Activated T-cell treated with anti-CD3 and anti-CD28 coated beads, Interleukin-2, amount 50 U/mL, for 24 hours (primary cell): ENCODE measurements around the gene TBCD.

Experiments
- DNase-seq: peaks from one replicate; pipeline ENCODE4 v3.0.0-alpha.2; 2020
- H3K27ac Mint-ChIP-seq: 2 replicates; pipeline ENCODE4 v1.8.0; 2020; ENCODE audit warnings: mild to moderate bottlenecking, mixed read lengths
- H3K27me3 Mint-ChIP-seq: 2 replicates; pipeline ENCODE4 v1.8.0; 2020; ENCODE audit warnings: mixed read lengths
- H3K36me3 Mint-ChIP-seq: 2 replicates; pipeline ENCODE4 v1.8.0; 2020; ENCODE audit warnings: low read depth, mixed read lengths
- H3K4me1 Mint-ChIP-seq: 2 replicates; pipeline ENCODE4 v1.8.0; 2020; ENCODE audit warnings: low read depth, mixed read lengths
- H3K4me3 Mint-ChIP-seq: 2 replicates; pipeline ENCODE4 v1.8.0; 2020; ENCODE audit warnings: mild to moderate bottlenecking, moderate library complexity, mixed read lengths
- H3K9me3 Mint-ChIP-seq: 2 replicates; pipeline ENCODE4 v1.8.0; 2020; ENCODE audit warnings: mixed read lengths

Gene TBCD

DNA sequence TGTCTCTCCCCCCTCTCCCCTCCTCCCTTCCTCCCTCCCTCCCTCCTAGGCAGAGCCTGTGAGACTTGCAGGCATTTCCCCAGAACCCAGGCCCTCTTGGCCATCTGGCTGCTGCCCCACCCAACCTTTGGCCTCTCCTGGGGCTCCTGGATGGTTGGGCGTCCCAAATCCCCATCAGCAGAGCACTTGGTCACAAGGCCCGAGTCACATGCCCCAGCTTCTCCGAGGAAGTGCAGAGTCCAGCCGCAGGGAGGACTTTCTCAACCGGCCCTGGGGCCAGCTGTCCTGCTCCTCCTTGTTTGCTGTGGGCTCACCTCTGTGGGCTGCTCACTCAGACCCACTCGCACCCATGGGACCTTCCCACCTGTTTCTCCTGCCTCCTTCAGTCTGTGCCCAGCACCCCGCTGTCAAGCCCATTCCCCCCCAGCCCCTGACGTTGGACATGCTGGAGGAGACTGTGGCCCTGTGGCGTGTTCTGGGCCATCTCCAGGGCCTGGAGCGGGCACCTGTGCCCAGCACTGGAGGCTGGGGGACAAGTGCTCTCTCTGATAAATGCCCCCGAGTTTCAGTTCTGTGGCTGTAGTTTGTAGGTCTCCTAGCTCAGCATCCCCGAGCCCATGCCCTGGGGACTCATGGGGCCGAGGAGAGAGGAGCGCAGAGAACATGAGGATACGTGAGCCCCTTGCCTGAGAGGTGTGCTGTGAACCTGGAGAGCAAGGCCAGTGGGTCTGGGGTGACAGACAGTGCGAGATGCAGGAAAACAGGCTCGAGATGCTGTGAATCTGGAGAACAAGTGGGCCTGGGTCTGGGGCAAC lies 130.2 kb downstream of the TBCD start:
- Mint-ChIP-seq H3K9me3 (no peaks in the 10 kb centered on the region), H3K27ac (peak overlapping the region; percentile 93), H3K4me1 (peaks cover 91% of the 10 kb centered on the region), H3K36me3 (peaks cover 48% of the 10 kb centered on the region), H3K27me3 (no peaks in the 10 kb centered on the region), H3K4me3 (peak overlapping the region; percentile 71)
- no peak for DNase-seq

DNA sequence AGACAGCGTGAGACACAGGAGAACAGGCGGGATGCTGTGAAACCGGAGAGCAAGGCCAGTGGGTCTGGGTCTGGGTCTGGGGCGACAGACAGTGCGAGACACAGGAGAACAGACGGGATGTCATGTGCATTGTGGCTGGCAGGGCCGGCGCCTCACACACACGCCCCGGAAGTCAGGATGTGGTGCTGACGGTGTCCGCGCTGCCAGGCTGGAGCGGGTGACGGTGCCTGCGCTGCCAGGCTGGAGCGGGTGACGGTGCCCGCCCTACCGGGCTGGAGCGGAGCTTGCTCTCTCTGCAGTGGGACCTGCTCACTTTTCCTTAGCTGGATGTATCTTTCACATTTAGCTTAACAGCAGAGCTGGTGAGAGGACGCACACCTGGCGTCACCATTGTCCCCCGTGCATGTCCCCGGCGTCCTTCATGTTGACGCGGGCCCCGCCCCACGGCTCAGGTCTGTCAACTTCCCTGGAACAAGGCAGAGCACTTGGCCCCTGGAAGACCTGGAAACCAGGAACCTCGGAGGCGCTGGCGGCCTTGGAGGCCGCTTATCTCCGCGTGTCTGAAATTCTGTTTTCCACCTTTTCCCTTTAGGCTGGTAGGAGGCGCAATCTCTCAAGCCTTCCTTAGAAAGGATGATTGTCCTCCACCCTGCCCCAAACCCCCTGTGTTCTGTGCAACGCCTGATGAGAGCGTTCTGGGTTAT lies 131.0 kb downstream of the TBCD start:
- H3K36me3 Mint-ChIP-seq = peaks cover 53% of the 10 kb centered on the region
- no peaks in the 10 kb centered on the region for H3K27me3 Mint-ChIP-seq
- peaks cover 91% of the 10 kb centered on the region for H3K4me1 Mint-ChIP-seq
- peak overlapping the region; percentile 71 for H3K4me3 Mint-ChIP-seq
- DNase-seq = peak; percentile 81
- H3K27ac Mint-ChIP-seq = peak overlapping the region; percentile 93
- H3K9me3 Mint-ChIP-seq = no peaks in the 10 kb centered on the region

DNA sequence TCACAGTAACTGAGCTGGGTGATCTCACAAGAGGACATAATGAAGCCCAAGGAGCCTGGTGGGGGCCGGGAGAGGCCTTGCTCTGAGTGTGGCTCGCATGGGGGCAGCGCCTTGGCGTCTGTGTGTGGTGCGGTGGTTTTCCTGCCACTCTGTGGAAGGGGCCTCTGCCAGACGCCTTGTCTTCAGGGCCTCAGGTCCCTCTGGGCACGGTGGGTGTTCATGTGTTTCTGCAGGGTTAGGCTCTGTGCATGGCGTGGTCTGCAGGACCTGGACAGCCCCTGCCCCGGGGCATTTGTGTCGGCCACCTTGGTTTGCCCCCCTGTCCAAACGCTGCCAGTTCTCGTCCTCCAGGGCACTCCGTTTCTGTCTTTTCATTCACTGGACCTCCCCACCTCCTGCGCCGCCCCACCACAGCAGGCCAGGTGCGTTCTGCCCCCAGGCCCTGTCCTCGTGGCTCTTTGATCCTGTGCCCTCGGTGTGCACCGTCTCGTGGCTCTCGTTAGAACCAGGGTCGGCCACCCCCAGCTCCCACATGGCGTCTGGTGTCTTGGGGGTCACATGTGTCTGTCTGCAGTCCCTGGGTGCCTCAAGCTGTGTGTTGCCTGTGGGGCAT lies 131.7 kb downstream of the TBCD start:
- Mint-ChIP-seq H3K9me3 (no peaks in the 10 kb centered on the region), H3K36me3 (peaks cover 49% of the 10 kb centered on the region), H3K27me3 (no peaks in the 10 kb centered on the region), H3K27ac (peak overlapping the region; percentile 93), H3K4me3 (peak overlapping the region; percentile 71), H3K4me1 (peaks cover 85% of the 10 kb centered on the region)
- peak; percentile 41 for DNase-seq

DNA sequence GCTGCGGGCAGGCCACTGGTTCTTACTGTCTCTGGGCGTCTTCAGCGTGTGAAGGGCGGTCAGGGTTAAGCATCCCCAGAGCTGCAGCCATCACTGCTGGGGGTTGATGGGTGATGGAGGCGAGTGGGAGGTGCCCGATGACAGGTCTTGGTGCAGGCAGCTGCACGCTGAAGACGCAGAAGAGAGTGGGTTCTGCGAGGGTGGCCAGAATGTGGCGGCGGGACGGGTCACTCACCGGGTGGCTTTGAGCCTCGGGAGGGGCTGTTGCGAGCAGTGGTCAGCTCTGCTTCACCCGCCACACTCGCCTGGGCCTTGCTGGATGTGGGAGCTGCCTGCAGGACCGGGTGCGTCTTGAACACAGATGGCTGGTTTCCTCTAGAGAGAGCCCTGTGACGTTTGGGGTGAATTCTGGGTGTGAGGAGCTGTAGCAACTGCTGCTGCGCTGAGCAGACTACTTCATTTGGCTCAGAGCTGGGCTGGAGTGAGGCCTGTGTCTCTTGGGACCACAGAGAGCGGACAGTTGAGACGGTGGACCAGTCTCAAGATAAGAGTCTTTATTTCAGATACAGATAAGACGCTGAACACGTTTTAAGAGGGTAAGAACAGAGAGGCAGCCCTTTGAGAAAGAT lies 132.6 kb downstream of the TBCD start:
- peak overlapping the region; percentile 37 for H3K4me3 Mint-ChIP-seq
- H3K27me3 Mint-ChIP-seq = no peaks in the 10 kb centered on the region
- peaks cover 45% of the 10 kb centered on the region for H3K36me3 Mint-ChIP-seq
- no peaks in the 10 kb centered on the region for H3K9me3 Mint-ChIP-seq
- DNase-seq = no peak
- peak overlapping the region; percentile 93 for H3K27ac Mint-ChIP-seq
- peaks cover 77% of the 10 kb centered on the region for H3K4me1 Mint-ChIP-seq

DNA sequence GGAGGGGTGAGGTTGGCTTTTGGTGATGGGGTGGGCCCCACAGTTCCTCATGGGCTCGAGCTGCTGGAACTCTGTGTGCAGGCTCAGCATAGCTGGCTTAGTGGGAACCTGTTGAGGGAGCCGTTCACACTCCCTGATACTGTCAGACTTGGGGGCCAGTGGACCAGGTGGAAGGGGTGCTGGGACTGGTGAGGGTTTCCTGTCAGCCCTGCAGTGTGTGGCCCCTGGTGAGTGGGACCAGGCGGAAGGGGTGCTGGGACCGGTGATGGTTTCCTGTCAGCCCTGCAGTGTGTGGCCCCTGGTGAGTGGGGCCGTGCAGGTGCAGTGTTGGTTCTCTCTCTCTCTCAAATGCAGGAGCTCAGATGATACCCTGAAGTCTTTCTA lies 133.1 kb downstream of the TBCD start:
- Mint-ChIP-seq H3K27ac (peak overlapping the region; percentile 71), H3K36me3 (peaks cover 48% of the 10 kb centered on the region), H3K9me3 (no peaks in the 10 kb centered on the region), H3K4me1 (peaks cover 72% of the 10 kb centered on the region), H3K27me3 (no peaks in the 10 kb centered on the region), H3K4me3 (peak overlapping the region; percentile 37)
- peak; percentile 48 for DNase-seq

DNA sequence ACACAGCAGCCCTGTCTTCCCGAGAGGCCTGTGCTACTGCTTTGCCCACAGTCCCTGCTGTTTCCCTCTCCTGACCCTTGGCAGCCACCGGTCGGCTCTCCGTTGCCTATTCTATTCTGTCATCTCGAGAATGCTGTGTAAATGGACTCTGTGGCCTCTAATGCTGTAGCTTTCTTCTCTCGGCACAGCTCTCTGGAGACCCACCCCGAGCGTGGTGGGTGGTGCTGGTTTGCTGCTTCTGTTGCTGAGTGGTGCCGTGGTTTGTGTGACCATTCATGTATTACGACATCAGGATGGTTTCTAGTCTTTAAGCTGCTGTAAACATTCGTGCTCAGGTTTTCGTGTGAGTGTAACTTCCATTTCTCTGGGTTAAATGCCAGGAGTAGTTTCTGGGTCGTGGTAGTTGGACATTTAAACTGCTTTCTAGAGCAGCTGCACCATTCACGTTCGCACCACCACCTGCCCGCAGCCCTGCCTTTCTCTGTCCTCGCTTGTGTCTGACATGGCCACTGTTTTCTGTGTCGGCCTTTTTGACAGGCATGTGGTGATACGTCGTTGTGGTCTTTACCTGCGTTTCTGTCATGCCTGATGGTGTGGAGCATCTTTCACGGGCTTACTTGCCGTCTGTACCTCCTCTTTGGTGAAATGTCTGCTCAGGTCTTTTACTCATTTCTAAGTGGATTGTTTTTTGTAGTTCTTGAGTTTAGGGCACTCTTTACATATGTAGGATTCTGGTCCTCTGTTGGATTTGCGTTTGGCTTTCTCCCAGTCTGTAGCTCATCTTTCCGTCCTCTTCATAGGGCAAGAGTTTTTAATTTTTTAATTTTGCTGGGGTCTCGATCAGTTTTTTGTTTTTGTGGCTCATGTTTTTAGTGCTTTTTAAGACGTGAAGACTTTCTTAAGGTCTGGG lies 135.6 kb downstream of the TBCD start:
- Mint-ChIP-seq H3K27me3 (no peaks in the 10 kb centered on the region), H3K4me3 (no peak overlapping the region), H3K36me3 (peaks cover 63% of the 10 kb centered on the region), H3K27ac (peak overlapping the region; percentile 10), H3K4me1 (peaks cover 60% of the 10 kb centered on the region), H3K9me3 (no peaks in the 10 kb centered on the region)
- DNase-seq = no peak

DNA sequence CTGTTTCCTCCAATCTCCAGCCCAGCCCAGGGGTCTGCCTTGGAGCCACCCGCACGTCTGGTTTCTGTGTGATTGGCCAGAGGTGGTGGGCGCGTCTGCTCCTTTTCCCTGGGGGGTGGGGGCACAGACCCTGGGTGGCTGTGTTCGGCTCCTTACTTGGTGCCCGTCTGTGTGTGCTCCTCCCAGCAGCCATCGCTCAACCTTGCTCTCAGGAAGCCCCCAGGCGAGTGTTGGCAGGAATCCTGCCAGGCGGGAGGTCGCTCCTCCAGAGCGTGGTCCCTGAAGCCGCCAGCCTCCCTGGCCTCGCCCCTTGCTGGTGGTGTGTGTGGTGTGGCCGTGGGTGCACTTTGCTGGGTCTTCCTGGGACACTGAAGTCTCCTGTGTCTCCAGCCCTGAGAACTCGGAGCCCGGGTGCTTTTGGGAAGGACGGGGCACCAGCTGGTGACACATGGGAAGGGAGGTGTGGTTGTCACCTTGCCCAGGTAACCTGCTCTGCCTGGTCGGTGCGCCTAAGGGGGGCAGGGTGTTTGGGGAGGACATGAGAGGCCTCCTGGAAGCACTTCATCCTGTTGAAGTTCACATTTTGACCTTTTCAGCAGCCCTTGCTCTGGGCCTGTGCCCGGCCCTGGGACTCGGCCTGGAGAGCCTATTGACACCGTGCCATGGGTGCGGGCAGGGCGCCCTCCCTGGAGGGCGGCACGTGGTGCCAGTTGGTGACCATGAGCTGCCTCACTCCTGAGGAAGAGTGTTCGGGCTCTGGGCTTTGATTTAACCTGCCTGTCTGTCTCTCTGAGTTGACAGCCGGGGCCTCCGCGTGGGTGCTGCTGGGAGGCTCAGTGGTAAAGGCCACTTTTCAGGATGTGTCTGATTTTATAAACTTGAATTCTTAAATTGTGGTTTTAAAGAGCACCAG lies 137.0 kb downstream of the TBCD start:
- Mint-ChIP-seq H3K4me3 (no peak overlapping the region), H3K9me3 (no peaks in the 10 kb centered on the region), H3K27me3 (no peaks in the 10 kb centered on the region), H3K4me1 (peaks cover 60% of the 10 kb centered on the region), H3K36me3 (peaks cover 69% of the 10 kb centered on the region), H3K27ac (no peak overlapping the region)
- no peak for DNase-seq

DNA sequence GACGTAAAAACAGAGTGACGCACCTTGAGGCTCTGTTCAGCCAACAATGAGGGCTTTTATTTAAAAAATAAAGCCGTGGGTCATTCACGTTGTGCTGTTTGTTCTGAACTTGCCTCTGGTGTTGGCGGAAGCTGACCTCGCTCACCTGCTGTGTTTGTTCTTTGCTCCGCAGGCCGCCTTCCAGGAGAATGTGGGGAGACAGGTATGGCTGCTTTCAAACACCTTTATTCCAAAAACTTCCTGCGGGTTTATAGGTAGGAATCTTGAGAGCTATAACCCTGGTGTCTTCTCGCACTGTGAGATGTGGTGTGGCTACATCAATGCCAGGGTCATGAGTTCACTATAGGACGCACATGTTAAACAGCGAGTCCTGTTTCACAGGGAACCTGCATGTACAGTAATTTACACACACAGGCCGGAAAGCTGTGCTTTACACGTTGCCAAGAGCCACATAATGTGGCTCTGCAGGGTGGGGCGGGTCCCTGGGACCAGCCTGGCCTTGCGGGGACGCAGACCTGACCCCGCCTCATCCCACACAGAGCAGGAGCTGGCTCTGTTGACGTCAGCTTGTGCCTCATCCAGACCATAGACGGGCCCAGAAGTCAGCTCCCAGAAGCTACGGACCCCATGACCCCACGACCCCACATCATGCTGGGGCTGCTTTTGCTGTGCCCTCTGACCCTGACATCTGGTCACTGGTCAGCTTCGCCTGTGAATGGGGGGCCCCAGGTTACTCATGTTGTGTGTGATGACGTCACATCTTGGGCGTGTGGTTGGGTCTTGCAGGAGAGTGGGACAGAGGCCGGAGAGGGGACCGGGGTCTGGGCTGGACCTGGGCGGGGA lies 137.9 kb downstream of the TBCD start:
- no peak overlapping the region for H3K4me3 Mint-ChIP-seq
- H3K27ac Mint-ChIP-seq = peak overlapping the region; percentile 34
- H3K36me3 Mint-ChIP-seq = peaks cover 68% of the 10 kb centered on the region
- H3K4me1 Mint-ChIP-seq = peaks cover 60% of the 10 kb centered on the region
- no peaks in the 10 kb centered on the region for H3K27me3 Mint-ChIP-seq
- DNase-seq = no peak
- no peaks in the 10 kb centered on the region for H3K9me3 Mint-ChIP-seq

DNA sequence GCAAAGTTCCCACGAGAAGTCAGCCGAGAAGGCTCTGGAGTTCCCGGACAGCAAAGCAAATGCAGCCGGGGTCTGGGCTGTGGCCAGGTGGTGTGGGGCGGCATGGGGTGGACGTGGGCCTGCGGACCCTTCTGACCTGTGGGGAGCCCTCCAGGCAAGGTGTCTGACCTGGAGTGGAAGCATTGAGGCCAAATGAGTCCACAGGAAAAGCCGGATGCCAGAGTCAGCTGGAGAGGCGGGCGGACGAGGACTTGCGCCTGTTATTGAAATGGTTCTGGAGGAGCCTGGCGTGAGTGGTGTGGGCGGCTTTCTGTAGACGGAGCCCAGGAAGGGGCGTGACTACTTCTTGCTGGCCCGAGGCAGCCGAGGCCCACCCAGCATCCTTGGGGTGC lies 138.5 kb downstream of the TBCD start:
- no peaks in the 10 kb centered on the region for H3K9me3 Mint-ChIP-seq
- peaks cover 67% of the 10 kb centered on the region for H3K36me3 Mint-ChIP-seq
- H3K27ac Mint-ChIP-seq = no peak overlapping the region
- no peak overlapping the region for H3K4me3 Mint-ChIP-seq
- no peak for DNase-seq
- H3K27me3 Mint-ChIP-seq = no peaks in the 10 kb centered on the region
- H3K4me1 Mint-ChIP-seq = peaks cover 59% of the 10 kb centered on the region

DNA sequence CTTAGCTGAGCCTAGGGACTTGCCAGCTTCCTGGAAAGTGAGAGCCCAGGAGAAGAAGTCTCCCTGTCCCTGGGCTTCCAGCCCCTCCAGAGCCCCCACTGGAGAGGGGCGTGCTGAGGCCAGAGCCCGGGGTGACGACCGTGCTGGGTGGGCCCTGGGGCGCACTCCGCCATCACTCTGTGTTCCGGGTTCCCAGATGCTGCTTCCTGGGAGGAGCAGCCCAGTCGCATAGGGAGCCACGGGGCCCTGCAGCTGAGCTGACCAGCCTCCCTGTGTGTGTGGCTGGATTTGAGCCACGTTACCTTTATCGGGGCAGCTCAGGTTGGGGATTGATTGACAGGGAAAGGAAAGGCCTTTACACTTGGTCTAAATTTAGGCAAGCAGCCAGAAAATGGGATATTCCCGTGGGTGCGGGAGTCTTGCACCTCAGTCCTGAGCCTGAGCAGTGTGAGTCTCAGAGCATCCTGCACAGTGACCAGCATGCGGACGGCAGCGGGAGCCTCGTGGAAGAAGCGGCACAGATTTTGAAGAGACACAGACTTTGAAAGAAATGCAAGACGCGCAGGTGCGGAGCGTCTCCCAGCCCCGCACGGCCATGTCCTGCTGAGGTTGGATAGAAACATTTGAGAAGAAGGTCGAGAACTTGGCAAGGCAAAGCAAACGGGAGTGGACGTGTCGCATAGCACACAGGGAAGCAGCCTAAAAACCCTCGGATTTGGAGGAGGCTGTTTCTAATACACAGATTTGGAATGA lies 139.2 kb downstream of the TBCD start:
- H3K4me1 Mint-ChIP-seq = peaks cover 56% of the 10 kb centered on the region
- DNase-seq = no peak
- no peaks in the 10 kb centered on the region for H3K27me3 Mint-ChIP-seq
- peaks cover 69% of the 10 kb centered on the region for H3K36me3 Mint-ChIP-seq
- peak overlapping the region; percentile 70 for H3K27ac Mint-ChIP-seq
- H3K4me3 Mint-ChIP-seq = no peak overlapping the region
- H3K9me3 Mint-ChIP-seq = no peaks in the 10 kb centered on the region

DNA sequence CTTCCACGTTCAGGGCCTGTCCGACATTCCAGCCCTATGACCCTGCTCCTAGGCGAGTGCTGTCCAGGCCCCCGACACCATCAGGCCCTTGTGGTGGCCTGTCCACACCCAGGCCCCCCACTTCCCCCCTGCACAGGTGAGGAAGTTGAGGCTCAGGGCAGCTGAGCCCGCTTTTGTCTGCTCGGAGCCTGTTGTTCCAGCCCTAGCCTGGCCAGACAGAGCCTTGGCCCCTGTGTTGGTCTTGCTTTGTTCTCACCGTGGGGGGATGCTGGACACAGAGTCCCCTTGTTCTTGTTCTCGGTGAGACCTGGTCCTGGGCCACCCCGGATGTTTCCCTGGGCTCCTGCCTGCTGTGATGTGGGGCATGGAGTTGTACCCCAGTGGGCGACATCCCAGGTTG lies 140.0 kb downstream of the TBCD start:
- no peaks in the 10 kb centered on the region for H3K9me3 Mint-ChIP-seq
- H3K36me3 Mint-ChIP-seq = peaks cover 73% of the 10 kb centered on the region
- H3K4me1 Mint-ChIP-seq = peaks cover 53% of the 10 kb centered on the region
- H3K4me3 Mint-ChIP-seq = no peak overlapping the region
- no peak overlapping the region for H3K27ac Mint-ChIP-seq
- H3K27me3 Mint-ChIP-seq = no peaks in the 10 kb centered on the region
- DNase-seq = no peak
